Measurements from ENCODE around the gene ANTXR2.

- TF ChIP-seq CTCF (conservative IDR thresholded peaks at IDR 0.05; ENCODE audit: low read length) (no peak), EZH2phosphoT487 (IDR thresholded peaks at IDR 0.05; ENCODE audit: borderline replicate concordance, low read depth, low read length) (no peak)
Measured at GRCh38 chr4:80011636-80012236, 61.3 kb downstream of the ANTXR2 start.
